OCI-LY1 (cell line): ENCODE results near the gene SSBP3.

Source experiments
- H2AFZ ChIP-seq: fragments of 200-600 bp; sonication (generic), shearing (Covaris generic); 2 replicates; pipeline ENCODE4 v1.6.0; 2014; ENCODE audit warnings: antibody characterized with exemption, mild to moderate bottlenecking, low read length
- H3F3A ChIP-seq: fragments of 200-600 bp; sonication (generic), shearing (Covaris generic); 2 replicates; pipeline ENCODE4 v1.6.0; 2014; ENCODE audit warnings: mild to moderate bottlenecking, antibody characterized with exemption, low read length, moderate library complexity; ENCODE audit not compliant: insufficient read depth
- H3K27ac ChIP-seq: fragments of 200-600 bp; sonication (generic); 2 replicates; pipeline ENCODE4 v1.5.1; 2014; ENCODE audit warnings: low read length, mixed run types, mild to moderate bottlenecking, low read depth; ENCODE audit not compliant: poor library complexity, severe bottlenecking
- H3K27me3 ChIP-seq: fragments of 200-600 bp; sonication (generic); 2 replicates; pipeline ENCODE4 v1.6.0; 2014; ENCODE audit warnings: antibody characterized with exemption, mild to moderate bottlenecking, low read length, moderate library complexity; ENCODE audit not compliant: insufficient read depth
- H3K36me3 ChIP-seq: fragments of 200-600 bp; sonication (generic); 2 replicates; pipeline ENCODE4 v1.6.1; 2014; ENCODE audit warnings: mild to moderate bottlenecking, antibody characterized with exemption, low read length, moderate library complexity, mixed read lengths; ENCODE audit not compliant: insufficient read depth
- H3K4me1 ChIP-seq: fragments of 200-600 bp; sonication (generic); 2 replicates; pipeline ENCODE4 v1.5.1; 2014; ENCODE audit warnings: mild to moderate bottlenecking, low read length, moderate library complexity; ENCODE audit not compliant: insufficient read depth, severe bottlenecking
- H3K4me2 ChIP-seq: fragments of 200-600 bp; sonication (generic), shearing (Covaris generic); 2 replicates; pipeline ENCODE4 v1.6.1; 2014; ENCODE audit warnings: low read length
- H3K4me3 ChIP-seq: fragments of 200-600 bp; sonication (generic); 2 replicates; pipeline ENCODE4 v1.5.1; 2014; ENCODE audit warnings: low read length, low read depth, mild to moderate bottlenecking, mixed read lengths; ENCODE audit not compliant: poor library complexity, severe bottlenecking
- H3K79me2 ChIP-seq: fragments of 200-600 bp; shearing (Covaris generic); 2 replicates; pipeline ENCODE4 v1.6.1; 2016; ENCODE audit warnings: mixed run types, low read length, mixed read lengths; ENCODE audit not compliant: insufficient read depth
- H3K9ac ChIP-seq: fragments of 200-600 bp; sonication (generic), shearing (Covaris generic); 2 replicates; pipeline ENCODE4 v1.6.1; 2014; ENCODE audit warnings: mild to moderate bottlenecking, low read length, mixed read lengths
- H3K9me2 ChIP-seq: fragments of 200-600 bp; sonication (generic), shearing (Covaris generic); 2 replicates; pipeline ENCODE4 v1.6.1; 2014; ENCODE audit warnings: low read depth, mild to moderate bottlenecking, low read length, mixed read lengths
- H3K9me3 ChIP-seq: fragments of 200-600 bp; shearing (Covaris generic); 2 replicates; pipeline ENCODE4 v1.6.1; 2014; ENCODE audit warnings: low read length, mixed read lengths
- H4K20me1 ChIP-seq: fragments of 200-600 bp; sonication (generic), shearing (Covaris generic); 2 replicates; pipeline ENCODE4 v1.6.0; 2016; ENCODE audit warnings: mild to moderate bottlenecking, low read length; ENCODE audit not compliant: insufficient read depth
- EZH2 ChIP-seq: fragments of 200-600 bp; sonication (generic), shearing (Covaris generic); IDR thresholded peaks from 2 replicates; pipeline ENCODE4 v1.8.0; 2017; ENCODE audit warnings: borderline replicate concordance, mixed run types, mild to moderate bottlenecking, antibody characterized with exemption, low read length, moderate library complexity, mixed read lengths
- TF ChIP-seq, protein P1 (sequence below): fragments of 200-600 bp; sonication (generic), shearing (Covaris generic); IDR thresholded peaks from 2 replicates; pipeline ENCODE4 v1.5.1; 2017; ENCODE audit warnings: mild to moderate bottlenecking, antibody characterized with exemption, low read length, moderate library complexity, mixed read lengths

The SSBP3 gene

DNA sequence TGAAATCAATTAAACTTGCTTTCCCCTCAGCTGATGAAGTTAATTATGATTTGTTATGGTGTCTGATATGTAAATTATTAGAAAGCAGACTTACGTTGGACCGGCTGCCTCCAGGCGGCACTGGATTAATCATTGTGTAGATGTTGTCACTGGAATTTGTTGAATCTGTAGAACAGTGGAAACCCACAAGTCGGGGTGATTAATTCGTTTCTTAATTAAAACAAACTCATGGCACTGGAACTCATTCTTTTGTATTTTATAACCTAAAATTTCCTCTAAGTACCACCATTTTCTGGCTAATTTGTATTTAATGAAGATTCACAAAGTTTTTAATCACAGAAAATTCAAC lies 167.2 kb downstream of the SSBP3 start:
- Histone ChIP-seq H3K9me3 (no peaks in the 10 kb centered on the region), H3K9ac (no peak overlapping the region), H3F3A (no peaks in the 10 kb centered on the region), H3K4me3 (no peak overlapping the region), H3K27ac (no peak overlapping the region), H3K36me3 (no peaks in the 10 kb centered on the region), H4K20me1 (no peaks in the 10 kb centered on the region), H3K27me3 (no peaks in the 10 kb centered on the region), H3K4me1 (no peaks in the 10 kb centered on the region), H3K4me2 (no peak overlapping the region), H3K9me2 (no peaks in the 10 kb centered on the region), H3K79me2 (no peaks in the 10 kb centered on the region), H2AFZ (no peak overlapping the region)
- TF ChIP-seq, protein P1, sequence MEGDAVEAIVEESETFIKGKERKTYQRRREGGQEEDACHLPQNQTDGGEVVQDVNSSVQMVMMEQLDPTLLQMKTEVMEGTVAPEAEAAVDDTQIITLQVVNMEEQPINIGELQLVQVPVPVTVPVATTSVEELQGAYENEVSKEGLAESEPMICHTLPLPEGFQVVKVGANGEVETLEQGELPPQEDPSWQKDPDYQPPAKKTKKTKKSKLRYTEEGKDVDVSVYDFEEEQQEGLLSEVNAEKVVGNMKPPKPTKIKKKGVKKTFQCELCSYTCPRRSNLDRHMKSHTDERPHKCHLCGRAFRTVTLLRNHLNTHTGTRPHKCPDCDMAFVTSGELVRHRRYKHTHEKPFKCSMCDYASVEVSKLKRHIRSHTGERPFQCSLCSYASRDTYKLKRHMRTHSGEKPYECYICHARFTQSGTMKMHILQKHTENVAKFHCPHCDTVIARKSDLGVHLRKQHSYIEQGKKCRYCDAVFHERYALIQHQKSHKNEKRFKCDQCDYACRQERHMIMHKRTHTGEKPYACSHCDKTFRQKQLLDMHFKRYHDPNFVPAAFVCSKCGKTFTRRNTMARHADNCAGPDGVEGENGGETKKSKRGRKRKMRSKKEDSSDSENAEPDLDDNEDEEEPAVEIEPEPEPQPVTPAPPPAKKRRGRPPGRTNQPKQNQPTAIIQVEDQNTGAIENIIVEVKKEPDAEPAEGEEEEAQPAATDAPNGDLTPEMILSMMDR: no peak
- TF ChIP-seq EZH2: no peak

DNA sequence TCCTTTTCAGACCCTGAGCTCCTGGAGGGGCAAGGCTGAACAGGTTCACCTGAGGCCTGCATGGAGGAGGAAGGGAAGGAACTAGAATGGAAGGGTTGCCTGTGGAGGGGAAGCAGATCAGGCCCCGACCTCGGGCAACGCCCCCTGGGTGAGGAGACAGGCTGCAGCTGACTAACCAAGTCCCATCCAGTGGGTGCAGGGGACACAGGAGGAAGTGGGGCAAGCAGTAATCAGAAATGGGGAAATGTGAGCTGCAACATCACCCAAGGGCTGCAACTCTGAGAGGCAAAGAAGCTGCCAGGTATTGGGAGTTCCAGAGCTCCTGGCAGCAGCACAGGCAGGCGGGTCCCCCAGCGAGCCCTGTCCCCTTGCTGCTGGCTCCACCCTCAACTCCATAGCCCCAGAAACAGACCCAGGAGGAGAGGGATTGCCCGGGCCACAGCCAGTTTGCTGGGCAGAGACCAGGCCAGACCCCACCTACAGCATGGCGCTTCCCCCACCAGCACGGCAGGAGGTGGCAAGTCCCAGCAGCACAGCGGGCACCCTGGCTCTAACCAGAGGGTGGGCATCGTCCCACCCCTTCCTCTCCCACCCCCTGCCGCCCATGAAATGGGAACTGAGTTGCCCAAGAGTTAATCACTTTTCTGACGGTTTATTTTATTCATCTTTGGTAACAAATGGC lies 167.7 kb downstream of the SSBP3 start:
- H3K9me2 ChIP-seq: no peaks in the 10 kb centered on the region
- no peak overlapping the region for H3K4me2 ChIP-seq
- H3K4me1 ChIP-seq: no peaks in the 10 kb centered on the region
- TF ChIP-seq EZH2: no peak
- TF ChIP-seq, protein P1: no peak
- no peaks in the 10 kb centered on the region for H3F3A ChIP-seq
- H2AFZ ChIP-seq: no peak overlapping the region
- H3K79me2 ChIP-seq: no peaks in the 10 kb centered on the region
- H3K36me3 ChIP-seq: no peaks in the 10 kb centered on the region
- H3K27ac ChIP-seq: no peak overlapping the region
- no peak overlapping the region for H3K4me3 ChIP-seq
- H3K27me3 ChIP-seq: no peaks in the 10 kb centered on the region
- no peaks in the 10 kb centered on the region for H4K20me1 ChIP-seq
- no peak overlapping the region for H3K9ac ChIP-seq
- H3K9me3 ChIP-seq: no peaks in the 10 kb centered on the region

DNA sequence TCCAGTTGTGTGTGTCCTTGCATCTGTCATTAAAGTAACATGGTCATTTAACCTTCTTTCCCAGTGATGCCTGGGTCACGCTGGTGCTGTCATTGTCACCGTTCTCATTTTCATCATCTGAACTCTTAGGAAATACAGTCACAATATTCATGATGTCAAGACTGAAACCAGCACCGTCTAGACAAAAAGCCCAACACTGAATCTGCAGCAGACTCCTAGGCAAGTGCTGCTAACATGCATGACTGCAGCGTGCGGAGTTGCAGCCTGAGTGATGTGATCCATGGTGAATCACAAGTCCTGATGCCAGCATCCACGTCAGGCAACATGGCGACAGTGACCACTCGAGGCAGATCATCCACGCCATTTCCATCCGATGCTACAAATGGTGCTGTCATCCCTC lies 168.6 kb downstream of the SSBP3 start:
- no peaks in the 10 kb centered on the region for H4K20me1 ChIP-seq
- no peak overlapping the region for H3K4me2 ChIP-seq
- H3F3A ChIP-seq: no peaks in the 10 kb centered on the region
- no peak overlapping the region for H3K27ac ChIP-seq
- H3K9ac ChIP-seq: no peak overlapping the region
- H3K36me3 ChIP-seq: no peaks in the 10 kb centered on the region
- no peaks in the 10 kb centered on the region for H3K27me3 ChIP-seq
- no peak overlapping the region for H2AFZ ChIP-seq
- H3K4me1 ChIP-seq: no peaks in the 10 kb centered on the region
- H3K4me3 ChIP-seq: no peak overlapping the region
- TF ChIP-seq EZH2: no peak
- TF ChIP-seq, protein P1: no peak
- no peaks in the 10 kb centered on the region for H3K9me3 ChIP-seq
- no peaks in the 10 kb centered on the region for H3K9me2 ChIP-seq
- H3K79me2 ChIP-seq: no peaks in the 10 kb centered on the region
